Stimulated activated CD4-positive, alpha-beta T cell treated with anti-CD3 and anti-CD28 coated beads, Interleukin-12 subunit alpha, Interleukin-12 subunit beta, amount 100 ng/mL, for 24 hours (primary cell): ENCODE results near the gene POLR2F.
A peak's percentile ranks its signal among the peaks of the same experiment; 100 is the strongest.

ENCODE experiments used
- DNase-seq, 2 experiments: peaks; one replicate each; pipeline ENCODE4 v3.0.0-alpha.2; 2020; ENCODE audit warnings: low read depth in 2 of 2

The POLR2F gene

DNA sequence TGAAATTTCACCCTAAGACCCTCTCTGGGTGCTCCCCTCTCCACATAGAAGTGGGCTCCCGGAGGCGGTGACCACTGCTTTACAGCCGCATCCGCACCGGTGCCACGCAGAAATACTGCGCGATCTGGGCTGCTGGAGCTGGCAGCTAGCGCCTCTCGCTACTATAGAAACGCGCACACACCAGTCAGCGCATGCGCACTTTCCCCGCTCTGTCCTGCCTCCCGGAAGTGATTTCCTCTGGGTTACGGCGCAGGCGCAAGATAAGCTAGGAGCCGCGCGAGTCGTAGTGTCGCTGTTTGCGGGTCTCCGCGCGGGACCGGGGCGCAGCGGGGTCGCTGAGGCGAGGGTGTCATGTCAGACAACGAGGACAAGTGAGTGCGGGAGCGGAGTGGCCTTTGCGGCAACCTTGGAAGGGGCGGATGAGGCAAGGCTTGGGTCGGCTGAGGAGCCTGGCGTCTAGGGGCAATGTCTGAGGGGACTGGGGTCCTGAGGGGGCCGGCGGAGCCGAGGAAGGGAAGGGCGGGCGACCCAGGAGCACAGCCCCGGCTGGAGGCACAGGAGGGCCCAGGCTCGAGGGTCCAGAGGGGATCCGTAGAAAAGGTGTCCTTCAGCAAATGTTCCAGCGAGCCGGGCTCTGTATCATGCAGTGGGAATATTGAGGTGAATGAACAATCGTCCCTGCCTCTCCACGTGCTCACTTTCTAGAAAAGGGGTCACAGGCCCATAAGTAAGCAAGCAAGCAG lies at the start of gene POLR2F, which contains the start of gene C22orf23:
POLR2F (plus strand) TSS at position 263 of the 743 bp plus-strand sequence; CDS start at position 352, 89 bp downstream.
C22orf23 (minus strand) TSS at position 165 of the 743 bp plus-strand sequence. CDS start 452 bp downstream, outside the sequence.
- DNase-seq = peak; percentile 94 to 96

DNA sequence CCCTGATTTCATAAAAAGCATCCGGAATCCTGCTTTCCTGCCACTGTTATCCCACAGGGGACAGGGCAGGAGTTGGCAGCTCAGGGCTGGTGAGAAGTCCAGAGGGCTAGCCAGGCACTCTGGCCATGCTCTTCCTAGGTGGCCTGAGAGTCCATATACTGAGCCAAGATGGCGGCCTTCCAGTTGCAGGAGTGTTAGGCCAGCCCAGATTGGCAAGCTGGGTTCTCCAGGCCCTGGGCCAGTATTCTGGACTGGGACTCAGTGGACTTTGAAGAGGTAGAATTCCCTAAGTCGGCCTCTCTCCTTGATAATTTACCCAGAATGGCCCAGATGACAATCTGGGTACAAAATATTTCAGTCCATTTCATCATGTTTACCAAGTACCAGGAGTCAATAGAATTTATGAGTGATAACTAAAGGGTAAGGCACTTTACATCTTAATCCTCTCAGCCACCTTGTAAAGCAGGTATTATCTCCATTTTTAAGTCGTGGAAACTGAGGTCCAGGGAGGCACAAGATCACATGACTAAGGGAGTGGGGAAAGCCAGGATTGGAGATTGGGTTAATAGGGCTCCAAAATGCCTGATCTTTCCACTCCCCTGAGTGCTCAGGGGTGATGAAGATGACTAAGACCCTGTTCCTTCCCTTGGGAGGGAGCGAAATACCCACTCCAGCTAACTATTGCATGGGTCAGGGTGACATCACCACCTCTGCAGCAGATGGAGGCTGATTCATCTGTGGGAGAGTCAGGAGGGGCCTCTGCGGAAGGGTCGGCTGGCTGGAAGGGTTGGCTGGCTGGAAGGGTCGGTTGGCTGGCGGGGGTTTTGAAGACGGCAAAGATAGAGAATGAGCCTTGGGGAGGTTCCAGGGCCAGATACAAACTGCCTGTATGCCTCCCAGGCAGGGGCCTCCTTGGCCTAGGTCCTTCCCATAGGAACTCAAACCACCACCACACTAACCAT lies 48.6 kb upstream of the POLR2F start:
- no peak for DNase-seq

DNA sequence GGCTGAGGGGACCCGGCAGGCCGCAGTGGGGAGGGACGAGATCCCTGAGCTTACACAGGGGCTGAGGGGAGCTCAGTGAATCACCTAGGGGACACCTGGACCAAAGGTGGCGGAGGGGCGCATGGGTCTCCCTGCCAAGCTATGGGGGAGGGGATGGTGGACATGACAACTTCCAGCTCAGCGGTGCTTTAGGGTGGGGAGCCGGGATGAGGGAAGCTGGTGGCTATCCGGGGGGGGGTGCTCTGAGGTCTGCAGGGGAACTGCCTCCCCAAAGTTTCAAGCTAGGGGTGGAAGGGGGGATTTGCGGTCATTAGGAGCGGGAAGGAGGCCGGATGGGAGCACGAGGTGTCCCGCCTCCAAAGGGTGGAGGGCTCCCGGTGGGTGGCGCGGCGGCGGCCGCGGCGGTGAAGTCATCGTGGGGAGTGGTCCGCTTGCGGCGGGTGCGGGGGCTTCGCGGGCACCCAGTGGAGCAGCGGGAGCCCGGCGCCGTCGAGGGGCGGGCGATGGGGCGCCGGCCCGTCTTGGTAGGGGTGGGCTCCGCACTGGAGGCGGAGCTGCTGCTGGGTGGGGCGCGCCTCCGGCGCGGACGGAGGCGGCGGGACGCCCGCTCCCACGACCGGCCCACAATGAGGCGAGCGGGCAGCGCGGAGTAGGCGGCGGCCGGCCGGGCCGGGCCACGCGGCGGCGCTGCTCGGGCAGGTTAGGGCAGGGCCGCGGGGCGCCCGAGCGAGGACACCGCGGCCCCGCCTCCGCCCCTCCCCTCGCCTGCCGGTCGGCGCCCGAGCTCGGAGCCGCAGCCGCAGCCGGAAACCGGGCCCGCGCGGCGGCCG lies 47.8 kb upstream of the POLR2F start, which contains the start of gene MICALL1:
MICALL1 (plus strand) TSS at position 764 of the 830 bp plus-strand sequence. CDS start 126 bp downstream, outside the sequence.
- DNase-seq = peak; percentile 28 to 51

DNA sequence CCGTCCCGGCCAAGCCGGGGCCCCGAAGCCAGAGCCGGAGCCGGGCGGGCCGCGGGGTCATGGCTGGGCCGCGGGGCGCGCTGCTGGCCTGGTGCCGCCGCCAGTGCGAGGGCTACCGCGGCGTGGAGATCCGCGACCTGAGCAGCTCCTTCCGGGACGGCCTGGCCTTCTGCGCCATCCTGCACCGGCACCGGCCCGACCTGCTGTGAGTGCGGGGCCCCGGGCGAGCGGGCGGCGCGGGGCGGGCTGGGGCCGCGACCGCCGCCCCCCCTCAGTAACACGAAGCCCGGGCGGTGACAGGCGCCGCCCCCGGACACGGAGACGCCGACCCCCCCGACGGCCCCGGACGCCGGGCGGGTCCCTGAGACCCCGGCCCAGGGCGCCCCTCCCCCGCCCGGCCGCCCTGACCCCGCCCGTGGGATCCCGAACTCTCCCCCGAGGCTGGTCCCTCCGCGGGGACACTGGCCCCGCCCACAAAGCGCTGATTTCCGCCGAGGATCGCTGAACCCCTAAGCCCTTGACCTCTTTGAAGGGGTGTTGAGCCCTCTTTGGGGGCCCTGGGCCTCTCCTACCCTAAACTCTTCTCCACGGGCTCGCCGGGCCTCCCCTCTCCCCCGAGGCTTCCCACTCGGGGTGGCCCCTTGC lies 47.0 kb upstream of the POLR2F start:
- peak in 1 of 2 experiments; percentile 24 for DNase-seq

DNA sequence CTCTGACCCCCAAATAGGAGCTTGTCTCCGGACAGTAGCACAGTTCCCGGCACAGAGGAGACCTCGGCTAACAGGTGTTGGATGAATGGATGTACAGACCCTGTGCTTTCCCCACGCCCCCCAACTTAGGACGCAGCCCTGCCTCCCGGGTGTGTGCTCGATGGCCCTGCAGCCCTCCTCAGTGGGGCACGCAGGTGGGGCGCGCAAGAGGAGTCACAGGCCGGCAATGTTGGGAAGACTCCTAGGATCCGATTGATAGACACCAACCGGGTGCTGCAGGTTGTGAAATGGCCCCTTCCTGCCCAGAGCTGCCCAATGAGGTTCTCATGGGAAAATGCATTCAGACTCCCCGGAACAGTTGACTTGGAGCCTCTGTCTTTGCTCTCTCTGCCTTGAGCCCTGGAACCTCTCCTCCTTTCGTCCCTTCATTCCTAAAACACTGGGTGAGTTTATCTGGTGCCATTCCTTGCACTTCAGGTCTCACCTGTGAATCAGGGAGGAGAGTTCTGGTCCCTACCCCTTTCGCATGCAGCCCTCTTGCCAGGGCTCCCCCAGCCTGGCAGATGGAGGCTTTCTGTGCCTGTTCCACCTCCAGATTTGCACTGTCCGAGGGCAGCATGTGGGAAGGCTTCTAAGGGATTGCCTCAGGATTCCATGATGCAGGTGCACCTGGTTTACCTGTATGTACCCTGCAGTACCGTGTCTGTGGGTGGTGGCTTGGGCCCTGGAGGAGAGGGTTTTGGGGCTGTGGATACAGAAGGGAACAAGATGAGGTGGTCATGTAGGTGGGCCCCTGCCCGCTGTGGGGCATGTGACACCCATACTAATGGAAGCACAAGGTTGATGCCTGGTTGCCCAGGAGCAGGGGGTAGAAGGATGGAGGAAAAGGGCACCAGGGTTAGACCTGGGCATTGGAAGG lies 46.2 kb upstream of the POLR2F start:
- no peak for DNase-seq

DNA sequence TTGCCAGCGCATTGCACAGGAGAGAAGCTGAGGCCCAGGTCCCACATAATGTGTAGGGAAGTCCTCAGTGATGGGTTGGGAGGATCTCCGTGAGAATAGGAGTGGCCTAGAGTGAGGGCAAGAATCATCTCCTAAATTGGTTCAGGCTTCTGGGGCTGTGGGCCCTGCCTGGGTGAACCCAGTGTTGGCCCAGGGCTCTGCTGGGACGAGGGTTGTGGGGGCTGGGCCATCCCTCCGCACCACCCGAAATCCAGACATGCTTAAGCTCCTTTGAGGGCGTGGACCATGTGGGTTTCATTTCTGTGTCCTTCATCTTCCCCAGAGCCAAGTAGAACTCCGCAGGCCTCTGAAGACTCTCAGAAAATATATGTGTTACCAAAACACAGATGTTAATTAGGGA lies 43.7 kb upstream of the POLR2F start:
- no peak for DNase-seq

DNA sequence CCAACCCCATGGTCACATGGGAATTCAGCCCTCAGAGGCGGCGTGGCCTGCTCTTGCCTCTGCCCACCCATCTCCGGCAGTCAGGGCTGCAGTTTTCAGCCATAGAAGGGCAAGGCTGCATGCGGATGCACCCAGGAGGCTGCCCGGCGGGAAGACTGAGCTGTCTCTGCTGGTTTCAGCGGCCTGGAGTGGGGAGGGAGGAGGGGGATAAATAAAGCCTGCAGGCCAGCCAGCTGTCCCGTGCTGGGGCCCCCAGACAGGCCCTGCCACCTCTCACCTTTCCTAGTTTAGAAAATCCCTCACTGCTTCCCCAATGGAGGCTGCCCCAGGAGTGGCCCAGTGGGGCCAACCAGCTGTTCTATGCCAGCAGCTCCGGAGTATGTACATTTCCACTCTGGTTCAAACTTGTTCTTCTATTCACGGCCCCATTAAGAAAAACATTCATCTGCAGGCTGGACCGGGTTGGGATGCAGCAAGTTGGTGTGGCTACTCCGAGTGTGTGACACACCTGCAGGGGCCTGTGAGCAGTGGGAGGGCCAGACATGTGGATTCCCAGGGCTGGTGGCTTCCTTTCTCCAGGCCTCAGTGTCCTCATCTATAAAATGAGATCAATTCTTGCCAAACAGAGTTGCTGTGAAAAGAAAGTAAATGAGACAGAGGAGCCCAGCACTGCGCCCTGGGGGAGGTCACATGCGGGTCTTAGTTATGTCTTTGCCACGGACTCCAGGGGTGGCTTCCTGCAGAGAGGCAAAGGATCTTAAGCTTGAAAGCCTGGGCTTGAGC lies 42.4 kb upstream of the POLR2F start:
- DNase-seq = no peak

DNA sequence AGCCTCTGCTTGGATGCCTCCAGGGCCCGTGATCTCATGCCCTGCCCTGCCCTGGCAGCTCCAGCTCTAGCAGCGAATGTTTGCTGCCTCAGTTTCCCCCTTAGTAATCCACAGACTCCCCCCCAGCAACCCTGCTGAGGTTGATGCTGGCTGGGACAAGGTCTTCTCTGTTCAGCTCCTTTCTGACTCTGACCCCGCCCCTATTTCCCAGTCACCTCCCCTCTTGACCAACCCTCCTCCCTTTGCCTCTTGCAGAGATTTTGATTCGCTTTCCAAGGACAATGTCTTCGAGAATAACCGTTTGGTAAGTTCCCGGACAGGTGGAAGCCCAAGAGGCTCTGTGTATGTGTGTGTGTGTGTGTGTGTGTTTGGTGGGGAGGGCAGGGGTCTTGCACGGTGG lies 41.8 kb upstream of the POLR2F start:
- no peak for DNase-seq

DNA sequence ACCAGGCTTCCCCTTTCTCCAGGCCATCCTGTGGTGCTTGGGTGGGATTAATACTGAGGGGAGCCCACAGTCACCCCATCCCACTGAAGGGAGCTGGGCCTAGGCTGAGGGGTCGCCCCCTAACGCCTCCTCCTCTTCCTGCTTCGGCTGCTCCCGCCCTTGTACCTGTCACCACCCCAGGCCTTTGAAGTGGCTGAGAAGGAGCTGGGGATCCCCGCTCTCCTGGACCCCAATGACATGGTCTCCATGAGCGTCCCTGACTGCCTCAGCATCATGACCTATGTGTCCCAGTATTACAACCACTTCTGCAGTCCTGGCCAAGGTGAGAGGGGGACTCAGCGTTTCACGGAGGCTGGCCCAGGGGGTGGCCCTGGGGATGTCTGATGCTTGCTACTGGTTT lies 41.3 kb upstream of the POLR2F start:
- DNase-seq = no peak

DNA sequence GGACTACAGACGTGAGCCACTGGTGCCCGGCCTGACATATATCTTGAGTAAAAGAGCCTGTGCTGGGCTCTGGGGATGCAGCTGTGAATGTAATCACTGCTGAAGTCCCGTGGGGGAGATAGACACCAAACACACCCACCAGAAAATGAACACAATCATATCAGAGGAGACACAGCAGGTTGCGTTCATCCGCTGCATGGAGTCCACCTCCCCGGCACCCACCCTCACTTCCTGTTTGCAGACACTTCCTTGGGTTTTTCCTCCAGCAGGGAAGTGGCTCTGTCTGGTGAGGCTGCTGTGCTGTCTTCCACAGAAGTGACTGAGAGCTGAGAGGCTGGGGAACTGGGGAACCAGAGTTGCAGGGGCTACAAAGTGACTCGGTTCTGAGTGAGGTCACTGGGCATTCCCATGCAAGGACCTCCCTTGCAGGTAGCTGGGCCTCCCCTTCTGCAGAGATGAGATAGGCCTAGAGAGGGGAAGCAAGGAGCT lies 40.2 kb upstream of the POLR2F start:
- no peak for DNase-seq

DNA sequence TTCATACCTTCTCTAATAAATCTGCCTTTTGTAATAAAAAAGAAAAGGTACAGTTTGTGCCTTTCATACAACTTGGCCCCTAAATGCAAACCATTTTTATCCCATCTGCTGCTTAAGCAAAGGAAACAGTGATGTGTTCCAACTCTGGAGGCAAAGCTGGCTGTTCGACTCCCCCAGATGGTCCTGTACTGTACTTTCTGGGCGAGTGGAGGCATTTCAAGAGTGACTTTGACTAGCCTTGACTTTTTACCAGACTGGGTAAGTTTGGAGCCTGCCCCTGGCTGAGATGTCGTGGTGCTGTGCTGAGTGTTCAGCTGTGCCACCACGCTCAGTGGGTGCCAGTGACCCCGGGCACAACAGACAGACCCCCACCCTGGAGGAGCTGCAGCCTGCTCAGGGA lies 37.2 kb upstream of the POLR2F start:
- DNase-seq = no peak

DNA sequence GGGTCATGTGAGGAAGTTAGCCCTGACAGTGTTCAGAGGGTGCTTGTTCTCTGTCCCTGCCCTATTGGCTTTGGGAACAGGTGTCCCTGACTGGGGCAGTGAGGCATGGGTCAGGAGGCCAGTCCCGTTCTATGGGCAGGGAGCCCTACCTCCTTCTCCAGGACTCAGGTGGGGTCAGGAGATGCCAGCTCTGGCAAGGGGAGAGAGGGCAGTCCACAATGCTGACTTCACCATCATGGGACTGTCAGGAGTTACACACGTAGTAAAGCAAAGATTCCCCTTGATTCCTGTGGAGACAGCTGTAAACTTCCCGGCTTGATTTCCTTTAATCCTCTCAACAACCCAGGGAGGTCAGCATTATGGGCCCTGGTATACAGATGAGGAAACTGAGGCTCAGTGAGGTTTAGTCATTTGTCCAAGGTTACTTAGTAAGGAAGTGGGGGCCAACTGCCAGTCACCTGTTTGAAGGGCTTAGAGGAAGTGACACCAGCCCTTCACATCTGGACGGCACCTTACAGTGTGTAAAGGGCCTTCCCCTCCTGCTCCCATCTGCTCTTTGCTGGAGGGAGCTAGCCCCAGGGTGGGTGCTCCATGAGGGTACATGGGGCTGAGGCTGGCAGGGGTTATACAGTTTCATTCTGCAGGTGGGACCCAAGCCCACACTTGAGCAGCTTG lies 35.5 kb upstream of the POLR2F start:
- DNase-seq = no peak

DNA sequence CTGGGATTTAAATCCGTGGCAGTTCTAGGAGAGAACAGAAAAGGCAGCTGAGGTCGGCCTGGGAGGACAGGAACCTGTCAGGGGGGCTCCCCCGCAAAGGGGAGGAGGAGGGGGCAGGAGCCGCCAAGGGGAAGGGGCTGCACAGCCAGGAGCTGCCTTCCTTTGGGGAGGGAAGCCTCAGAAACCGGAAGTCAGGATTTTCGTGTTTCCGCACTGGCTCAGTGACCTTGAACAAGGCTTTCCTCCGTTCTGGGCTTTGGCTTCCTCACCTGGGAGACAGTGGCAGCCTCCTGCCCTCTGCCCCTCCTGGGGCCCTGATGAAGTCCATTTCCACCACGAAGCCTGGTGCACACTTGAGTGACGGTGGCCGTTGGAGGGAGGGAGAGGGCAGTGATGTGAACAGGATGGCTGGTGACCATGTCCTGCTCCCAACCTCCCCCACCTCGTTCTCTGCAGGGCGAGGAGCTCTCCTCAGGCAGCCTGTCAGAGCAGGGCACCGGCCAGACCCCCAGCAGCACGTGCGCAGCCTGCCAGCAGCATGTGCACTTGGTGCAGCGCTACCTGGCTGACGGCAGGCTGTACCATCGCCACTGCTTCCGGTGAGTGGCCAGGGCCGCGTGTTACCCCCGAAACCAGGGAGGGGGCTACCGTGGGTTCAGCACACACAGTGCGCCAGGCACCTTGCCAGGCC lies 34.8 kb upstream of the POLR2F start:
- no peak for DNase-seq

DNA sequence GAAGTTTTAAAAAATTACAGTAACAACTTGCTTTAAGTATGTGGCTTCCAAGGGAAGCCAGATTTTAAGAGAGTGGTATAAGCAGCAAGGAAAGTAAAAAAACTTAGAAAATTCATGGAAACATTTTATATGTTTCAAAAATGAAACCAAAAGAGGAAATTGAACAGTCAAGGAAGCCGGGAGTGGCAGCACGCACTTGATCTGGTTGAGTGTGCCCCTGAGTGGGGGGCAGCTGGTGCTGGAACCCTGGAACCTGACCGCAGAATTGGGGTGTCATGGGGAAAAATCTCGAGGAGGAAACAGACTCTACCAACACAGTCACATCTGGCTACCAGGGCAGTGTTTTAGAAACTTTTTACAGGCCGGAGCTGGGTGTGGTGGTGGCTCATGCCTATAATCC lies 33.4 kb upstream of the POLR2F start:
- no peak for DNase-seq

DNA sequence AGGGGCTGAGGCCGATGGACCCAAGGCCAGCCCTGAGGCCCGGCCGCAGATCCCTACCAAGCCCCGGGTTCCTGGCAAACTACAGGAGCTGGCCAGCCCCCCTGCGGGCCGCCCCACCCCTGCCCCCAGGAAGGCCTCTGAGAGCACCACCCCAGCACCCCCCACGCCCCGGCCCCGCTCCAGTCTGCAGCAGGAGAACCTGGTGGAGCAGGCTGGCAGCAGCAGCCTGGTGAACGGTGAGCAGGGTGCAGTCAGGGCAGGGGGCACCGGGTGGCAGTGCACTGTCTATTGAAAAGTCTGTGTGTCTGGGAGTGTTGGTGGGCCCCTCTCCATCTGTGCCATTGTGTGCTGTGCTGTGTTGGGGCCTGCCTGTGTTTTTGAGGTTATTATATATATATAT lies 31.3 kb upstream of the POLR2F start:
- no peak for DNase-seq

DNA sequence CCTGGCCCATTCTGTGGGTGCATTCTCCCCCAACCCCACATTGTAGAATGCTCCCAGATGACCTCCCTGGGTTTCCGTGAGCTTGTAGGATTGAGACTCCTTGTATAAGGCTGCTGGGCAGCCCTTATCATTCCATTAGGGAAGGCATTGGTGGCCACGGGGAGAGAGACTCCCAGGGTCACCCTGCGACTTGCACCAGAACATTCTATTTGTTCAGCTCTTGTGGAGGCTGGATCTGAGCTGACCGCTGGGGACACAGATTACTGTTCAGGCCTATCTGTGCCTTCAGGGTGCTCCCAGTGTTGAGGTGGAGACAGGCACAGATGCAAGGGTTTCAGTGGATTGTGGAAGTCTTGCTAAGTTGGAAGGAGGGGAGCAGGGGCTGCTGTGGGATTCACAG lies 29.6 kb upstream of the POLR2F start:
- no peak for DNase-seq

DNA sequence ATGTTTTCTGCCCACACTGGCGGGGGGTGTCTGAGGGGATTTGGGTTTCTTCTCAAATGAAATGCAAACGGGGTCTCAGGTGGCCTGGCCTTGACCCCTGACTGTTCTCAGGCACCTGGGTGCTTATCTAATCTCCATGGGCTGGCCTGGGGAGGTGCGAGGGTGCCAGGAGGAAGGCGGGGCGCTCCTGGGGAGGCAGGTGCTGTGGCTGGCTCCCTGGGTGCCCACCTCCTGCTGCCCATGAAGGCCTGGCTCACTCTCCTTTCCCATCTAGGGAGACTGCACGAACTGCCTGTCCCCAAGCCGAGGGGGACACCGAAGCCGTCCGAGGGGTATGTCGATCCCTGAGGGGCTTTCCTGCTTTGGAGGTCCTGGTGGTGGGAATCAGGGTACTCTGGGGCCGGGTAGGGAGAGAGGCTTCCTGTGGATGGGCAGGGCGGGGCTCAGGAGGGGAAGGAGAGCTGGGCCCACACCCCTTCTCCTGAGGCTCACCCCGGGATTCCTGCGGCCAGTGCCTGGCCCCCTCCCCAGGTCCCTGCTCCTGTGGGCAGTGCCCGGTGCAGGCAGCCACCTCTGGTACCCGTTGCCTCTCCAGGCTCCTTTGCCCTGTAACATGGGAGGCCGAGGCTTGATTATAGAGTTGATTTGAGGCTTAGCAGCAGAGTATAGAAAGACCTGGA lies 29.0 kb upstream of the POLR2F start:
- DNase-seq = no peak
